ENCODE results near the gene SERINC4.
A peak's percentile ranks its signal among the peaks of the same experiment; 100 is the strongest.
"Not testable (repeated sequence)": the region's sequence is repeated elsewhere in the genome, so short reads cannot be mapped to it uniquely, and the experiment has no call there.

The SERINC4 gene

DNA sequence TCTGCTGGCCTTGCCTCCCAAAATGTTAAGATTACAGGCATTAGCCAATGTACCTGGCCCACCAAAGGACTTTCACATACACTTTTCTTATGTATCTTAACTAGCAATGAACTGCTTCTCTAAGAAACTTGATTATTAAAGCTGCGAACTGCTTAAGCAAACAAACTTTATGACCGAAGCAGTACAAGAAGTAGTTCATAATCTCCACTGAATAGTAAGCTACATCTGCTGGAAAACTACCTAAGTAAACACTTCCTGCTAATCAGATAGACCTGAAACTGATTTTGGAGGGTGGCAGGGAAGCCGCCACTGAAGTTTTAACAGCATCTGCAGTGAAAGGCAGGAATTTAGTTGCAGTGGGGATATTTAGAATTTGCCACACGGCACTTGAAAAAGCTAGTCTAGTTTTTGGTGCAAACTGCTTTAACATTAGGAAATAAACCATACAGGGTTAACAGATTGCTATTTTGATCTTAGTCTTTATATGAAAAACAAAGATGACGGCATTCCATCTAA lies 8.5 kb upstream of the SERINC4 start:
- Histone ChIP-seq H3K4me3 (ENCODE audit: low read length) (peak overlapping the region; percentile 47), H3K4me1 (ENCODE audit: low read length) (peaks cover 30% of the 10 kb centered on the region), H4K20me1 (ENCODE audit: insufficient read depth, low read length) (no peaks in the 10 kb centered on the region), H3K4me2 (ENCODE audit: low read length) (peak overlapping the region; percentile 73), H3K9ac (ENCODE audit: low read length) (peak overlapping the region; percentile 48), H3K79me2 (ENCODE audit: low read length) (0 out of 2 replicates have a peak, but pooled peaks cover 5% of the 10 kb centered on the region), H3K9me3 (ENCODE audit: insufficient read depth, low read length) (no peaks in the 10 kb centered on the region), H3K27ac (ENCODE audit: low read length) (peak overlapping the region; percentile 94), H3K36me3 (replicated peaks; ENCODE audit: low read depth, low read length) (peaks cover 73% of the 10 kb centered on the region), H3K27me3 (ENCODE audit: low read depth, low read length) (no peaks in the 10 kb centered on the region), H2AFZ (ENCODE audit: low read depth, low read length) (no peak overlapping the region)
- no peak for TF ChIP-seq EZH2phosphoT487 (IDR thresholded peaks at IDR 0.05; ENCODE audit: low read depth)
- TF ChIP-seq, protein P1, sequence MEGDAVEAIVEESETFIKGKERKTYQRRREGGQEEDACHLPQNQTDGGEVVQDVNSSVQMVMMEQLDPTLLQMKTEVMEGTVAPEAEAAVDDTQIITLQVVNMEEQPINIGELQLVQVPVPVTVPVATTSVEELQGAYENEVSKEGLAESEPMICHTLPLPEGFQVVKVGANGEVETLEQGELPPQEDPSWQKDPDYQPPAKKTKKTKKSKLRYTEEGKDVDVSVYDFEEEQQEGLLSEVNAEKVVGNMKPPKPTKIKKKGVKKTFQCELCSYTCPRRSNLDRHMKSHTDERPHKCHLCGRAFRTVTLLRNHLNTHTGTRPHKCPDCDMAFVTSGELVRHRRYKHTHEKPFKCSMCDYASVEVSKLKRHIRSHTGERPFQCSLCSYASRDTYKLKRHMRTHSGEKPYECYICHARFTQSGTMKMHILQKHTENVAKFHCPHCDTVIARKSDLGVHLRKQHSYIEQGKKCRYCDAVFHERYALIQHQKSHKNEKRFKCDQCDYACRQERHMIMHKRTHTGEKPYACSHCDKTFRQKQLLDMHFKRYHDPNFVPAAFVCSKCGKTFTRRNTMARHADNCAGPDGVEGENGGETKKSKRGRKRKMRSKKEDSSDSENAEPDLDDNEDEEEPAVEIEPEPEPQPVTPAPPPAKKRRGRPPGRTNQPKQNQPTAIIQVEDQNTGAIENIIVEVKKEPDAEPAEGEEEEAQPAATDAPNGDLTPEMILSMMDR (IDR thresholded peaks at IDR 0.05; ENCODE audit: low read depth, low read length): no peak

DNA sequence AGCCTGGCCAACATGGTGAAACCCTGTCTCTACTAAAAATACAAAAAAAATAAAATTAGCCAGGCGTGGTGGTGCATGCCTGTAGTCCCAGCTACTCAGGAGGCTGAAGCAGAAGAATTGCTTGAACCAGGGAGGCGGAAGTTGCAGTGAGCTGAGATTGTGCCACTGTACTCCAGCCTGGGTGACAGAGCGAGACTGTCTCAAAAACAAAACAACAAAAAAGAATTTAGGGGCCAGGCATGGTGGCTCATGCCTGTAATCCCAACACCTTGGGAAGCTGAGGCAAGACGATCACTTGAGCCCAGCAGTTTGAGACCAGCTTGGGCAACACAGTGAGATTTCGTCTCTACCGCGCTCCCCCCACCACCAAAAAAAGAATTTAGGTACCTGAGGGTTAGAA lies 2.7 kb upstream of the SERINC4 start:
- not testable (repeated sequence) for H3K4me2 ChIP-seq (ENCODE audit: low read length); H3K4me3 ChIP-seq (ENCODE audit: low read length); H3K9me3 ChIP-seq (ENCODE audit: insufficient read depth, low read length); H3K27me3 ChIP-seq (ENCODE audit: low read depth, low read length); H2AFZ ChIP-seq (ENCODE audit: low read depth, low read length); H3K9ac ChIP-seq (ENCODE audit: low read length); H4K20me1 ChIP-seq (ENCODE audit: insufficient read depth, low read length); H3K27ac ChIP-seq (ENCODE audit: low read length)
- Histone ChIP-seq H3K79me2 (ENCODE audit: low read length) (peaks cover 26% of the 10 kb centered on the region), H3K36me3 (replicated peaks; ENCODE audit: low read depth, low read length) (peaks cover 58% of the 10 kb centered on the region), H3K4me1 (ENCODE audit: low read length) (peaks cover 34% of the 10 kb centered on the region)

DNA sequence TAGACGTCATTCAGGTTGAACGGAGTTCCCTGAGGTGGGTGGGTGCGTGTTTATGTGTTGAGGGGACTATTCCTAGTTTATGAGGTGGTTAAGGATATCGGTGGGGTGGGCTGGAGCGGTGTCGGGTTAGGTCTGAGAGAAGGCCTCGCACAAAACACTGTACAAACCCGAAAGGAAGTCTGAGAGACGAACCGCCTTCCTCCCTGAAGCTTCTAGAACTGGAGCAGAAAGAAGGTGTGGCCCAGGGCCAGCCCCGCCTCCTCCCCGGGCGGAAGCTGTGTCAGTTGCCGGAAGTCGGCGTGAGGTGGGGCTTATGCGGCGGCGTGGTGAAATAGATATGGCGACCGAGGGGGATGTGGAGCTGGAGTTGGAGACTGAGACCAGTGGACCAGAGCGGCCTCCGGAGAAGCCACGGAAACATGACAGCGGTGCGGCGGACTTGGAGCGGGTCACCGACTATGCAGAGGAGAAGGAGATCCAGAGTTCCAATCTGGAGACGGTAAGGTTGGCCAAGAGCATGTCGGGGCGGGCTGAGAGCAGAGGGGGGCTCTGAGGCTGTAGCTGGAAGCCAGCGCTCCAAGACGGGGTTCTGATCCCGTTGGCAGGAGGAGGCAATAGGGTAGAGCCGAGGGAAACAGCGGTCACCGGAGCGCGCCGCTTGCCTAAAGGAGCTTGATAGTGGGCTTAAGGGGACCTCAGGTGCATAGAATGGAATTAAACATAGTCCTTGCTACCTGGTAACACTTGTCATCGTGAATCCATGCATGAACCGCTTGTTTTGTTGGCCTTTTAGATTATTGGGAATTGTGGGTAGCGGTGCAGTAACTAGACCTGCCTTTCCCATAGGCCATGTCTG lies 494 bp upstream of the SERINC4 start, which contains the start of gene HYPK:
Gene HYPK, plus strand, starts transcription at position 314 of the 856 bp plus-strand sequence. Its CDS starts 24 bp downstream, at position 338.
- Histone ChIP-seq H3K4me3 (ENCODE audit: low read length) (peak within 1 kb of the TSS; percentile 90), H2AFZ (ENCODE audit: low read depth, low read length) (no peak within 1 kb of the TSS), H3K4me1 (ENCODE audit: low read length) (peaks cover 33% of the 10 kb centered on the region), H3K36me3 (replicated peaks; ENCODE audit: low read depth, low read length) (peaks cover 53% of the 10 kb centered on the region), H3K79me2 (ENCODE audit: low read length) (peaks cover 24% of the 10 kb centered on the region), H3K4me2 (ENCODE audit: low read length) (peak within 1 kb of the TSS; percentile 86), H4K20me1 (ENCODE audit: insufficient read depth, low read length) (0 out of 2 replicates have a peak, but pooled peaks cover 8% of the 10 kb centered on the region), H3K9ac (ENCODE audit: low read length) (peak within 1 kb of the TSS; percentile 70), H3K27ac (ENCODE audit: low read length) (peak within 1 kb of the TSS; percentile 59), H3K9me3 (ENCODE audit: insufficient read depth, low read length) (peaks cover 6% of the 10 kb centered on the region; the same call in 1 of the 2 replicates), H3K27me3 (ENCODE audit: low read depth, low read length) (no peaks in the 10 kb centered on the region)
- TF ChIP-seq, protein P1 (IDR thresholded peaks at IDR 0.05; ENCODE audit: low read depth, low read length): no peak
- no peak for TF ChIP-seq EZH2phosphoT487 (IDR thresholded peaks at IDR 0.05; ENCODE audit: low read depth)

DNA sequence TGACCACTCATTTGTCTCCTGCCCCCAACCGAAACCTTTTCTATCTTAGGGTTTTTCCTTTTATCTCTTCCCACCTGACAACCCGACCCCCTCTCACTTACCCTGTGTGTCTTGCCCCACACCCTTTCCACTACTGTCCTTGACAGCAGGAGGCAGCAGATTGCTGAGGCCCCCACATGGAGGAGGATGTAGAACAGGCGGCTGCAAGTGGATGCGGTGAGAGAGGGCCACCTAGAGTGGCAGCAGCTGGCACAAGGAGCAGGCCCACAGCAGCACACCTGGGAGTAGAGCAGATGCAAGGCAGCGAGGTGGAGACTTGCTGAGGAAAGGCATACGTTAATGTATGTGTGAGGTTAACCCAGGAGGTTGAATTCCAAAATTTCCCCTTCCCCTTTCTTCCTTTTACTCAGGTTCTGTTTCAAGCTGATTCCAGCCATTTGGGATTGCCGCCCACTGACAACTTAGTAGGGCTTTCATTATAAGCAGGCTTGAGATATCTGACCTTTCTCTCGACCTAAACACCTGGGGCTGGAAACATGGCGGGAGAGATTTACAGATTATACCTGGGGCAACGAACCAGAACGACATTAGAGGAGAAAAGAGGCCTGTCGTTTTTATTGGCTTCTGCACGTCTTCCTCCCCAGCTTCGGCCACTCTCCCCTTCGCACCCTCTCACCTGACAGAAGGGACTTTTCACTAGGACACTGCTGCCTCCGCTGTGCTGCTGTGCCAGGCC lies 643 bp downstream of the SERINC4 start:
- Histone ChIP-seq H3K27ac (ENCODE audit: low read length) (peak overlapping the region; percentile 59), H3K9me3 (ENCODE audit: insufficient read depth, low read length) (peaks cover 6% of the 10 kb centered on the region; the same call in 1 of the 2 replicates), H3K4me3 (ENCODE audit: low read length) (peak overlapping the region; percentile 90), H3K9ac (ENCODE audit: low read length) (peak overlapping the region; percentile 27; the same call in 1 of the 2 replicates), H3K79me2 (ENCODE audit: low read length) (peaks cover 36% of the 10 kb centered on the region), H4K20me1 (ENCODE audit: insufficient read depth, low read length) (peaks cover 17% of the 10 kb centered on the region; the same call in 1 of the 2 replicates), H3K4me1 (ENCODE audit: low read length) (peaks cover 33% of the 10 kb centered on the region), H3K4me2 (ENCODE audit: low read length) (peak overlapping the region; percentile 86), H3K27me3 (ENCODE audit: low read depth, low read length) (no peaks in the 10 kb centered on the region), H3K36me3 (replicated peaks; ENCODE audit: low read depth, low read length) (peaks cover 53% of the 10 kb centered on the region), H2AFZ (ENCODE audit: low read depth, low read length) (no peak overlapping the region)
- TF ChIP-seq, protein P1 (IDR thresholded peaks at IDR 0.05; ENCODE audit: low read depth, low read length): peak; percentile 39
- no peak for TF ChIP-seq EZH2phosphoT487 (IDR thresholded peaks at IDR 0.05; ENCODE audit: low read depth)

Measured in OCI-LY3 (cell line).